GM12892 (cell line): ENCODE data around the gene KRTAP5-6.
"Not testable (repeated sequence)": the region's sequence is repeated elsewhere in the genome, so short reads cannot be mapped to it uniquely, and the experiment has no call there.

Experiments used
- DNase-seq: peaks from one replicate; pipeline ENCODE4 v3.0.0; 2011; ENCODE audit not compliant: insufficient read length
- FAIRE-seq: peaks from 2 replicates; lab custom pipeline; 2011; peaks lifted over from hg19 to GRCh38; lab: Jason Lieb, UNC
- POLR2A ChIP-seq: IDR thresholded peaks from 2 replicates; pipeline ENCODE4 v1.6.1; 2011; ENCODE audit warnings: low read depth, low read length, control low read depth
- POLR2AphosphoS5 ChIP-seq: IDR thresholded peaks from 2 replicates; pipeline ENCODE4 v1.6.1; 2011; ENCODE audit warnings: low read depth, low read length, control low read depth
- TAF1 ChIP-seq: IDR thresholded peaks from 2 replicates; pipeline ENCODE4 v1.6.1; 2011; ENCODE audit warnings: low read depth, mild to moderate bottlenecking, control low read depth, low read length, borderline replicate concordance

Gene KRTAP5-6

GRCh38 chr11:1675536-1676228 lies 21.3 kb upstream of the KRTAP5-6 start:
- DNase-seq = no peak
- TF ChIP-seq TAF1 (no peak), POLR2A (no peak), POLR2AphosphoS5 (no peak)

GRCh38 chr11:1676229-1676740 lies 20.7 kb upstream of the KRTAP5-6 start:
- FAIRE-seq (no peak), DNase-seq (no peak)
- no peak for TF ChIP-seq POLR2AphosphoS5
- TF ChIP-seq POLR2A = no peak
- TF ChIP-seq TAF1 = no peak

More at GRCh38 chr11:1675536-1676228, 21.3 kb upstream of the KRTAP5-6 start:
- FAIRE-seq = no peak

GRCh38 chr11:1679881-1680280 lies 17.1 kb upstream of the KRTAP5-6 start:
- no peak for FAIRE-seq
- no peak for TF ChIP-seq TAF1
- no peak for TF ChIP-seq POLR2A
- no peak for TF ChIP-seq POLR2AphosphoS5
- DNase-seq = no peak

- DNase-seq (no peak), FAIRE-seq (no peak)
- no peak for TF ChIP-seq POLR2A
- no peak for TF ChIP-seq POLR2AphosphoS5
- no peak for TF ChIP-seq TAF1
Measured at GRCh38 chr11:1682225-1682905, 14.6 kb upstream of the KRTAP5-6 start.

- not testable (repeated sequence) for FAIRE-seq, DNase-seq
Measured at GRCh38 chr11:1683216-1683615, 13.8 kb upstream of the KRTAP5-6 start.

GRCh38 chr11:1683904-1684572 lies 13.0 kb upstream of the KRTAP5-6 start:
- not testable (repeated sequence) for DNase-seq, FAIRE-seq

- not testable (repeated sequence) for DNase-seq, FAIRE-seq
Measured at GRCh38 chr11:1684886-1685874, 11.8 kb upstream of the KRTAP5-6 start.

GRCh38 chr11:1686220-1686619 lies 10.8 kb upstream of the KRTAP5-6 start:
- DNase-seq, FAIRE-seq: not testable (repeated sequence)

- DNase-seq = not testable (repeated sequence)
- peak; percentile 36 for FAIRE-seq
Measured at GRCh38 chr11:1688336-1688947, 8.6 kb upstream of the KRTAP5-6 start.

- FAIRE-seq, DNase-seq: not testable (repeated sequence)
Measured at GRCh38 chr11:1689250-1690166, 7.5 kb upstream of the KRTAP5-6 start.
